ENCODE data around the gene ICE2.

- TF ChIP-seq SP1 (IDR thresholded peaks at IDR 0.05): no peak
- no peak for TF ChIP-seq FOXM1 (IDR thresholded peaks at IDR 0.05; ENCODE audit: borderline replicate concordance)
Observed at GRCh38 chr15:60418096-60418495, 60.8 kb downstream of the ICE2 start.

Data from HEK293T (cell line).